ENCODE measurements around the gene ADAM22. TPM values are rescaled to one million over a fixed set of nuclear protein-coding genes. Genes with fewer than 3 reads are reported as not detected.

The ADAM22 gene
- total and polyA plus RNA-seq, 2 donors (not counting 1 experiment from before 2014, with no cell fraction given) = 0.30 to 1.8 TPM

Other genes with a start within 250 kb of the ADAM22 start
- gene SLC25A40, start 57.9 kb upstream of the ADAM22 start, total RNA-seq = 28.1 and 34.5 TPM in 2 replicates
- gene SLC25A40, start 57.9 kb upstream of the ADAM22 start, polyA plus RNA-seq = 10.5 and 13.7 TPM in 2 replicates
- gene DBF4, start 57.8 kb upstream of the ADAM22 start, total RNA-seq = 21.0 and 27.6 TPM in 2 replicates
- 7.8 and 21.7 TPM in 2 replicates for gene DBF4, start 57.8 kb upstream of the ADAM22 start, polyA plus RNA-seq